ENCODE results near the gene CAPN11.
"Not testable (repeated sequence)": the region's sequence is repeated elsewhere in the genome, so short reads cannot be mapped to it uniquely, and the experiment has no call there.

GRCh38 chr6:44231426-44231825 is 72.8 kb downstream of the CAPN11 start:
- TF ChIP-seq, protein P1, sequence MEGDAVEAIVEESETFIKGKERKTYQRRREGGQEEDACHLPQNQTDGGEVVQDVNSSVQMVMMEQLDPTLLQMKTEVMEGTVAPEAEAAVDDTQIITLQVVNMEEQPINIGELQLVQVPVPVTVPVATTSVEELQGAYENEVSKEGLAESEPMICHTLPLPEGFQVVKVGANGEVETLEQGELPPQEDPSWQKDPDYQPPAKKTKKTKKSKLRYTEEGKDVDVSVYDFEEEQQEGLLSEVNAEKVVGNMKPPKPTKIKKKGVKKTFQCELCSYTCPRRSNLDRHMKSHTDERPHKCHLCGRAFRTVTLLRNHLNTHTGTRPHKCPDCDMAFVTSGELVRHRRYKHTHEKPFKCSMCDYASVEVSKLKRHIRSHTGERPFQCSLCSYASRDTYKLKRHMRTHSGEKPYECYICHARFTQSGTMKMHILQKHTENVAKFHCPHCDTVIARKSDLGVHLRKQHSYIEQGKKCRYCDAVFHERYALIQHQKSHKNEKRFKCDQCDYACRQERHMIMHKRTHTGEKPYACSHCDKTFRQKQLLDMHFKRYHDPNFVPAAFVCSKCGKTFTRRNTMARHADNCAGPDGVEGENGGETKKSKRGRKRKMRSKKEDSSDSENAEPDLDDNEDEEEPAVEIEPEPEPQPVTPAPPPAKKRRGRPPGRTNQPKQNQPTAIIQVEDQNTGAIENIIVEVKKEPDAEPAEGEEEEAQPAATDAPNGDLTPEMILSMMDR (IDR thresholded peaks at IDR 0.05; ENCODE audit: low read depth, low read length), result not testable (repeated sequence)
- TF ChIP-seq EZH2phosphoT487 (IDR thresholded peaks at IDR 0.05; ENCODE audit: low read depth), result not testable (repeated sequence)

Measured in OCI-LY3 (cell line).